ENCODE data around the gene MICU2. TPM values are rescaled to one million over a fixed set of nuclear protein-coding genes. Genes with fewer than 3 reads are reported as not detected.
A peak's percentile ranks its signal among the peaks of the same experiment; 100 is the strongest.

The MICU2 gene
- total and polyA plus RNA-seq, 2 of the 4 experiments (the other 2 are of a cell fraction): 14.9 to 25.0 TPM

DNA sequence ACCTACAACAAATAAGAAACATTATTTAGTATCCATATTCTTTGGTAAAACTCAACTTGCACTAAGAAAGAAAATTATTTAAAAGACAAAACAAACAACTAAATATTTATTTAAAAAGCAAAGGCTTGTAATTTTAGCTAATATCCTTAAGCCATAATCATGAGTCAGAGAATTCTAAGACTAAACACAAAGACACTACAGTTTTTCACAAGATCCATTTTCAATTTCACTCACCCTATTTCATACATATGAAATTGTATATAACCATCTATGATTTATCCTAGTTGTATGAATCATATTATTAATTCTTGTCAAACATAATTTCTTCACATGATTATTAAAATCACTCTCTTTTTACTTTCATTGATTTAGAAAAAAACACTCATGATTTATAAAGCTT, 64.3 kb downstream of the MICU2 start:
- H3K56ac ChIP-seq (ENCODE audit: extremely low read depth, insufficient read depth, low read length): no peak overlapping the region
- intact Hi-C loops (cut with micrococcal nuclease) (no loop called here), dilution Hi-C loops (cut with HindIII; ENCODE audit: low sequenced_read_pairs, unreplicated experiment) (no loop called here), in situ Hi-C loops (cut with MboI; ENCODE audit: low sequenced_read_pairs) (no loop called here)
- POLR2A ChIA-PET (ENCODE audit: unreplicated experiment): interaction anchor here (1.0 kb wide), 1 partner anchor 9 kb away, joined by 18 read pairs; no protein-coding TSS in a partner anchor
- no peaks in the 10 kb centered on the region for H3K9me3 ChIP-seq (ENCODE audit: control insufficient read depth, insufficient read depth, low read length)
- no peak overlapping the region for H3K23ac ChIP-seq (ENCODE audit: low read depth, low read length)
- peaks cover 1% of the 10 kb centered on the region; the same call in 1 of the 2 replicates for H3K4me1 ChIP-seq (ENCODE audit: control insufficient read depth, insufficient read depth, low read length)
- H3K36me3 ChIP-seq (ENCODE audit: control insufficient read depth, insufficient read depth, low read length): peaks cover 2% of the 10 kb centered on the region; the same call in 1 of the 2 replicates
- no TSS peak for BruUV-seq (replicated peaks)
- H3K18ac ChIP-seq (ENCODE audit: low read depth, low read length): no peak overlapping the region
- no peak overlapping the region for H2BK20ac ChIP-seq (ENCODE audit: low read depth, low read length)
- H2BK15ac ChIP-seq (ENCODE audit: low read depth, low read length): no peak overlapping the region
- H3K4me2 ChIP-seq (ENCODE audit: low read depth, low read length): no peak overlapping the region
- no peak overlapping the region for H2BK120ac ChIP-seq (ENCODE audit: low read depth, low read length)
- H3K79me1 ChIP-seq (ENCODE audit: low read depth in 1 of 2, low read length in 2 of 2): peaks cover 10 to 18% of the 10 kb centered on the region in 2 experiments; a peak in 3 of 4 replicates
- no peaks in the 10 kb centered on the region for H4K20me1 ChIP-seq (ENCODE audit: insufficient read depth, low read length)
- no peak overlapping the region for H2BK5ac ChIP-seq (ENCODE audit: low read depth, low read length, poor library complexity, severe bottlenecking)
- H4K8ac ChIP-seq (ENCODE audit: low read depth in 2 of 2, low read length in 2 of 2): no peak overlapping the region
- no peak overlapping the region for H3K4me3 ChIP-seq (ENCODE audit: insufficient read depth, low read depth, low read length)
- H2AK9ac ChIP-seq (replicated peaks; ENCODE audit: low read depth, low read length, poor library complexity): no peak overlapping the region
- CTCF ChIA-PET: no interaction called here
- no peaks in the 10 kb centered on the region for H3K27me3 ChIP-seq (ENCODE audit: control insufficient read depth, insufficient read depth, low read length)
- no peak overlapping the region for H4K5ac ChIP-seq (ENCODE audit: low read depth, low read length)
- DNase-seq (no peak), ATAC-seq (ENCODE audit: low read depth) (peak; percentile 53)
- no peak overlapping the region for H3K4ac ChIP-seq (ENCODE audit: low read depth, low read length)
- peaks cover 3% of the 10 kb centered on the region; the same call in 1 of the 2 replicates for H3K9me1 ChIP-seq (ENCODE audit: insufficient read depth, low read length)
- H3K14ac ChIP-seq (replicated peaks; ENCODE audit: low read depth, low read length): no peak overlapping the region
- no peak overlapping the region for H2AFZ ChIP-seq (replicated peaks; ENCODE audit: low read length, poor library complexity)
- no peak for TF ChIP-seq POLR2A (IDR thresholded peaks at IDR 0.05; ENCODE audit: low read depth, low read length)
- H3K27ac ChIP-seq (ENCODE audit: insufficient read depth, low read length): no peak overlapping the region
- no peak overlapping the region for H3K9ac ChIP-seq (ENCODE audit: low read depth, low read length)
- H2AK5ac ChIP-seq (ENCODE audit: low read depth, low read length): no peak overlapping the region
- H4K91ac ChIP-seq (ENCODE audit: insufficient read depth, low read depth, low read length): no peak overlapping the region

Data from IMR-90 (cell line).